Gastroesophageal sphincter (tissue), 4 donors: ENCODE data around the gene EFNA1. TPM values are rescaled to one million over a fixed set of nuclear protein-coding genes. Genes with fewer than 3 reads are reported as not detected.

Experiments used
- ATAC-seq: fragments of 150-250 bp; one replicate; pipeline ENCODE4 v1.9.1; 2016; ENCODE audit warnings: mild to moderate bottlenecking, moderate library complexity
- H3K27ac ChIP-seq, 4 donors: fragments of 200-600 bp; sonication (generic) in 3 of 4; 1 replicate in 3 of 4; 2 replicates in 1 of 4; pipeline ENCODE4 v1.5.1; 2016 to 2019
- H3K27me3 ChIP-seq: fragments of 200-600 bp; sonication (generic); one replicate; pipeline ENCODE4 v1.5.1; 2019
- H3K36me3 ChIP-seq, 2 donors: fragments of 200-600 bp; sonication (generic); one replicate each; pipeline ENCODE4 v1.5.1; 2019; ENCODE audit warnings: control low read depth in 1 of 2
- H3K4me1 ChIP-seq, 3 donors: fragments of 200-600 bp; sonication (generic); 1 replicate in 2 of 3; 2 replicates in 1 of 3; pipeline ENCODE4 v1.5.1; 2016 to 2019; ENCODE audit warnings: control low read depth in 2 of 3
- H3K4me3 ChIP-seq, 2 donors: fragments of 200-600 bp; sonication (generic); one replicate each; pipeline ENCODE4 v1.5.1; 2019; ENCODE audit warnings: mild to moderate bottlenecking in 1 of 2, moderate library complexity in 1 of 2
- H3K9me3 ChIP-seq, 3 donors: fragments of 200-600 bp; sonication (generic); one replicate each; pipeline ENCODE4 v1.5.1; 2017 to 2019; ENCODE audit warnings: control low read depth in 2 of 3
- EP300 ChIP-seq: sonication (generic); formaldehyde crosslinking; IDR thresholded peaks from one replicate; pipeline ENCODE4 v1.6.1; 2017; ENCODE audit warnings: antibody characterized with exemption, mild to moderate bottlenecking
- POLR2A ChIP-seq, 2 donors: fragments of 450-650 bp; IDR thresholded peaks; one replicate each; pipeline ENCODE4 v1.6.1; 2017; ENCODE audit warnings: antibody characterized with exemption in 2 of 2, mild to moderate bottlenecking in 2 of 2, moderate library complexity in 1 of 2
- POLR2AphosphoS5 ChIP-seq: sonication (generic); formaldehyde crosslinking; IDR thresholded peaks from one replicate; pipeline ENCODE4 v1.6.1; 2017; ENCODE audit warnings: antibody characterized with exemption
- WGBS, 2 donors: methylation state at CpG; one replicate each; pipeline ENCODE4 v1.1.5; 2018; ENCODE audit warnings: low coverage in 1 of 2; 5-methylcytosine and 5-hydroxymethylcytosine counted together
- total RNA-seq, 4 donors: library from RNA; depleted of rRNA; stranded (reverse); fragments of >200 nt; gene quantifications; one replicate each; pipeline ENCODE4 v1.1.0, GENCODE V29; 2016
- TF ChIP-seq, protein P1 (sequence below), 4 experiments: fragments of 200-600 bp in 2 of 4; fragments of 450-650 bp in 2 of 4; sonication (generic) in 1 of 4; IDR thresholded peaks; one replicate each; pipeline ENCODE4 v1.5.1; 2017 to 2019; ENCODE audit warnings: antibody characterized with exemption in 4 of 4, mild to moderate bottlenecking in 2 of 4, moderate library complexity in 2 of 4

Gene EFNA1
- total RNA-seq, 4 donors from 2014 or later = 13.1 to 25.8 (median 16.1) TPM

DNA sequence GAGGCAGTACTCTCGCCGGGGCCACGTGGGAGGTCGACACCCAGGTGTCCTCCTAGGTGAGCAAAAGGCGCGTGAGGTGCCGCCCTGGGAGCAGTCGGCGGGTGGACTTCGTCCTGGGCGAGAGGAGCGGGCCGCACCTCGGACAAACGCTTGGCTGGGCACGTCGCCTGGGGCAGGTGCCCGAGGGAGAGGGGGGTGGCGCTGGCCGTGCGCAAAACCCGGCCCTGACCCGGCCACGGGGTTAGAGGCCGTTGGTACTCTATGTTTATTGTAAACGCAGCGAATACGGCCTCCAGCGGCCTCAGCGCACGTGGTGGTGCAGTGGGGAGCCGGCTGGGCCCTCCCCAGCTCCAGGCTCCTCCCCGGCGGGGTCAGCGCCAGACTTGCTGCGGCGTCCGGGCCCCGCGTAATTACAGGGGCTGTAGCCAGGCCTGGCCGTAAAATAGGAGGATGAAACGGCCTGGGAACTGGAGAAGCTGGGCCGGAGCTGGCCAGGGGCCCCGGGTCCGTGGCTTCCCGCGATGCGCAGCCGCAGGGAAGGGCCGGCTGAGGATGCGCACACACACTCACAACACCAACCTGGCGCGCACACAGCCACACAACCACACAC is 1.6 kb upstream of the EFNA1 start:
- Histone ChIP-seq H3K27ac (peak overlapping the region in 3 of 4 donors; percentile 84 to 99 (median 91)), H3K4me1 (peaks cover 0 to 57% (median 30%) of the 10 kb centered on the region in 3 donors), H3K36me3 (no peaks in the 10 kb centered on the region), H3K9me3 (no peaks in the 10 kb centered on the region), H3K27me3 (no peaks in the 10 kb centered on the region), H3K4me3 (peak overlapping the region in 1 of 2 donors; percentile 83)
- TF ChIP-seq POLR2AphosphoS5 (no peak), POLR2A (IDR thresholded peaks at IDR 0.05) (no peak)
- WGBS, 2 donors = 20 to 45% methylated on average over 3 to 8 of the region's 53 CpGs
- peak; percentile 64 for ATAC-seq

DNA sequence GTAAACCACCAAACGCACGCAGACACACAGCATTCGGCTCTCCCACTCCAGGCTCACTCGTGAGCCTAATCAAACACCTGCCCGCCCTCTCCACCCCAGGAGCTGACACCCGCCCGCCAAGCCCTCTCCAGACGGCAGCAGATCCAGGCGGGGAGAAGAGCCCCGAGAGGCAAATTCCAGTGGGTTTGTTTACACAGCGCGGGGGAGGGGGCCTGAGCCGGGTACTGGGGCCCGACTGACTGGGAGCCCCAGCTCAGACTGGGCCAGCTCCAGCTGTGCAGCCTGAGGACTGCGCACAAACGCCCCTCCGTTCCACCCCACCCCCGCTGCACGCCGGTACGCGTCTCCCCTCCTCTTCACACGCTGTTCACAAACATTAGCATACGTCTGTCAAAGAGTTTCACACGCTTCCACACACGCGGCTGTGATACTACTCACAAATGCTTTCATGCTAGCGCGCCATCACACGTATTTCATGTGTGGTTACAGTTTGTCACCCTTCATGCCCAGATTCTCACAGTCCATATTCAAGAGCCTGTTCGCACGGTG is 1.0 kb upstream of the EFNA1 start:
- H3K36me3 ChIP-seq = peaks cover 0 to 6% of the 10 kb centered on the region in 2 donors
- H3K27me3 ChIP-seq = no peaks in the 10 kb centered on the region
- H3K4me1 ChIP-seq = peaks cover 0 to 62% (median 30%) of the 10 kb centered on the region in 3 donors
- peak overlapping the region; percentile 55 to 83 for H3K4me3 ChIP-seq
- peak overlapping the region in 3 of 4 donors; percentile 84 to 99 (median 91) for H3K27ac ChIP-seq
- TF ChIP-seq POLR2A (IDR thresholded peaks at IDR 0.05) (no peak), POLR2AphosphoS5 (no peak), EP300 (no peak)
- TF ChIP-seq, protein P1, sequence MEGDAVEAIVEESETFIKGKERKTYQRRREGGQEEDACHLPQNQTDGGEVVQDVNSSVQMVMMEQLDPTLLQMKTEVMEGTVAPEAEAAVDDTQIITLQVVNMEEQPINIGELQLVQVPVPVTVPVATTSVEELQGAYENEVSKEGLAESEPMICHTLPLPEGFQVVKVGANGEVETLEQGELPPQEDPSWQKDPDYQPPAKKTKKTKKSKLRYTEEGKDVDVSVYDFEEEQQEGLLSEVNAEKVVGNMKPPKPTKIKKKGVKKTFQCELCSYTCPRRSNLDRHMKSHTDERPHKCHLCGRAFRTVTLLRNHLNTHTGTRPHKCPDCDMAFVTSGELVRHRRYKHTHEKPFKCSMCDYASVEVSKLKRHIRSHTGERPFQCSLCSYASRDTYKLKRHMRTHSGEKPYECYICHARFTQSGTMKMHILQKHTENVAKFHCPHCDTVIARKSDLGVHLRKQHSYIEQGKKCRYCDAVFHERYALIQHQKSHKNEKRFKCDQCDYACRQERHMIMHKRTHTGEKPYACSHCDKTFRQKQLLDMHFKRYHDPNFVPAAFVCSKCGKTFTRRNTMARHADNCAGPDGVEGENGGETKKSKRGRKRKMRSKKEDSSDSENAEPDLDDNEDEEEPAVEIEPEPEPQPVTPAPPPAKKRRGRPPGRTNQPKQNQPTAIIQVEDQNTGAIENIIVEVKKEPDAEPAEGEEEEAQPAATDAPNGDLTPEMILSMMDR (IDR thresholded peaks at IDR 0.05) = no peak
- 2 to 15% methylated on average over 8 to 15 of the region's 32 CpGs for WGBS, 2 donors
- no peaks in the 10 kb centered on the region for H3K9me3 ChIP-seq
- peak; percentile 14 for ATAC-seq

DNA sequence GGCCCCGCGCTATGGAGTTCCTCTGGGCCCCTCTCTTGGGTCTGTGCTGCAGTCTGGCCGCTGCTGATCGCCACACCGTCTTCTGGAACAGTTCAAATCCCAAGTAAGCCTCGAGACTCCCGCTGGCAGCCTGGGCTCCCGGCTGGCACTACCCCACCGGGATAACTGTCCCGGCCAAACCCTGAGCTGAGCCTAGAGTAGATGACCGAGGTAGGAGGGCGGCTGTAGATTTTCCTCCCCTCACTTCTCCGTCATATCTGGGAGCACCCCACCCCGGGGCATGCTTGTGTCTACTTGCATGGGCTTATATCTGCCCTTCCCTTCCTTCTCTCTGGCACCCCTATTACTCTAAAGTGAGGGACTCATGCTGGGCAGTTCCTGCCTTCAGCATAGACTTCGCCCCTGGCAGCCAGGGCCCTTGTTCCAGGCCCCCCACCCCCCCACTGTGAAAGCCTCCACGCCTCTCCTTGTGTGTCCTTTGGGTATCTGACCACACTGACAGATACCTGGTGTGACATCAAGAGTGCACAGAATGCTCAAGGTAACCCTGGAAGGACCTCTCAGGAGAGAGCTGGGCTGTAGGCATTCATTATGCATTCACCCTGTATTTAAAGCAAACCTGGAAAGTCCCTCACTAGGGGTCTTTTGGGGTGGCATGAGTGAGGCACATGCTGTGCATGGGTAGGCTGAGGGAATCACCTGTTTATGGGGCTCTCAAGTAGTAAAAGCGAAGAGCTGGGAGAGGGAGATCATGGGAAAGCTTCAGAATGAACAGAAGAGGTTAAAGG is 485 bp downstream of the EFNA1 start:
- Histone ChIP-seq H3K9me3 (no peaks in the 10 kb centered on the region), H3K36me3 (peaks cover 0 to 21% of the 10 kb centered on the region in 2 donors), H3K27me3 (no peaks in the 10 kb centered on the region), H3K4me3 (peak overlapping the region; percentile 55 to 83), H3K27ac (peak overlapping the region; percentile 41 to 99 (median 88)), H3K4me1 (peaks cover 0 to 78% (median 30%) of the 10 kb centered on the region in 3 donors)
- TF ChIP-seq EP300 = no peak
- TF ChIP-seq POLR2AphosphoS5 = no peak
- no peak for TF ChIP-seq POLR2A (IDR thresholded peaks at IDR 0.05)
- TF ChIP-seq, protein P1 (IDR thresholded peaks at IDR 0.05) = no peak
- 5 to 7% methylated on average over 5 to 6 of the region's 17 CpGs for WGBS, 2 donors
- peak; percentile 0 for ATAC-seq

DNA sequence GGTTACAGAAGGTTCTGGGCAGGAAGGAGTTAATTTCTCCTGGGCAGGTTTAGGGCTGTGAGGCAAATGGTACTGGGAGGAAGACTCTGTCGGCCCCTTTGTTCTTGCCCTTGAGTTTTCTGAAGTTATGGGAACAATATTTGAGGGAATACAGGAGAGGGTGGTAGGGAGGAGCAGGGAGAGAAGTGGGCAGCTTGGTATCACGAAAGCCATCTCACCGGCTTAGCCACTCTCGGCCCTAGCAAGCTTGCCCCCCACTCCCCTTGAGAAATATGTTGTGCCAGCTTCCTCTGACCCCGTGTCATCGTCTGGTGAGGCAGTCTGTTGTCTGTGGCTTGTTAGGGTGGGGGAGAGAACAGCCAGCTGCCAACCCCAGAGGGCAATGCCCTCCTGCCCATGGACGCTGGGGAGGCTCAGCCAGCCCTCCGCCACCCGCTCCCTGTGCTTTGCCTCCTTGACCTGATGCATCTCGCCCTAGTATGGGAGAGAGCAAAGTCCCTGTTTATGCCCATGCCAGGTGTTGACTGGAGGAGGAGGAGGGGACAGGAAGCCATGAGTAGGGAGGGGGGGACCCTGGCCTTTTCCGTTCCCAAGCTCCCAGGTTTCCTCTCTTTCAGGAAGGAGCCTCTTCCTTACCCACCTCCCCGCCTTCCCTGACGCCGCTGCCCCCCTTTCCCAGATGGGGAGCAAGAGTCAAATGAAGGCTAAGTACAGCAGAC is 1.2 kb downstream of the EFNA1 start:
- no peak for ATAC-seq
- H3K27ac ChIP-seq = peak overlapping the region; percentile 41 to 99 (median 88)
- peaks cover 0 to 29% of the 10 kb centered on the region in 2 donors for H3K36me3 ChIP-seq
- 17 to 20% methylated on average over 1 to 11 of the region's 14 CpGs for WGBS, 2 donors
- TF ChIP-seq POLR2A (IDR thresholded peaks at IDR 0.05) (no peak), POLR2AphosphoS5 (peak; percentile 22)
- H3K9me3 ChIP-seq = no peaks in the 10 kb centered on the region
- H3K4me1 ChIP-seq = peaks cover 0 to 85% (median 30%) of the 10 kb centered on the region in 3 donors
- H3K27me3 ChIP-seq = no peaks in the 10 kb centered on the region
- peak overlapping the region; percentile 55 to 83 for H3K4me3 ChIP-seq

DNA sequence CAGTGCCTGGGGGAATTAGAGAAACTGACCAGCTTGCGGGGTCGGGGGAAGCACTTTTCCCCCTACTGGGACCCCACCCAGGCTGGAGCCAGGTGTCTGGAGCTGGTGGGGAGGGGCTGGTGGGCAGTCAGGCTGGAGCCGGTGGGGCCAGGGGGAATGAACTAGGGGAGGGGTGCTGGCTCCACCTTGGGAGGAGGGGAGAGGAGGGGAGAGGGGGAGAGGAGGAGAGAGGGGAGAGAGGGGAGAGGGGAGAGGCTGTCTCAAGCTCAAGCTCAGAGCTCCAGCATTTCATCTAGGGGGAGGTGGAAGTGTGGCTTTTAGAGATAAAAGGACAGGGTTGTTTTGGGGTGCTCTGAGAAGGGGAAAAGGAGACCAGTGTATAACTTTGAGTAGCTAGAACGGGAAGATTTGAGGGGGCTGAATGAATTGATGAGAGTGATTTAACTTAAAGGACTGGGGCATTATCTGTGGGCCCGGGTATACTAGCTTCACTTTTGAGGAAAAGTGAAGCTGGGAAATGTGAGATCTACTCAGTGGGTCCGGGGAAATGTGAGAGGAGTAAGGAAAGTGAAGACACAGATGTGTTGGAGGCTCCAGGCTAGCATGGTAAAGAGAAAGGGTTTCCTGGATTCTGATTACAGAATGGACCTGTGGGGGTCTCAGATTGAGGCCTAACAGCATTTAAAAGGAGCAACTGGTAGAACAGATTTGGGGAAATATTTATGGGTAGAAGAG is 2.8 kb downstream of the EFNA1 start:
- H3K36me3 ChIP-seq = peaks cover 0 to 36% of the 10 kb centered on the region in 2 donors
- TF ChIP-seq EP300 (no peak), POLR2A (IDR thresholded peaks at IDR 0.05) (no peak), POLR2AphosphoS5 (no peak)
- TF ChIP-seq, protein P1 (IDR thresholded peaks at IDR 0.05) = no peak
- H3K4me1 ChIP-seq = peaks cover 0 to 98% (median 39%) of the 10 kb centered on the region in 3 donors
- no peaks in the 10 kb centered on the region for H3K27me3 ChIP-seq
- 23 to 33% methylated on average over 3 to 6 of the region's 6 CpGs for WGBS, 2 donors
- peak overlapping the region; percentile 55 to 83 for H3K4me3 ChIP-seq
- H3K27ac ChIP-seq = peak overlapping the region; percentile 41 to 99 (median 88)
- ATAC-seq = no peak
- H3K9me3 ChIP-seq = no peaks in the 10 kb centered on the region
